Germinal center (tissue), 1 donor: ENCODE data around the gene SCAMP1.
"Not testable (repeated sequence)": the region's sequence is repeated elsewhere in the genome, so short reads cannot be mapped to it uniquely, and the experiment has no call there.

ENCODE experiments used
- DNase-seq: peaks from one replicate; pipeline ENCODE4 v3.0.0; 2012; ENCODE audit warnings: mixed read lengths, low spot score

Gene SCAMP1

GRCh38 chr5:78424665-78425064, 64.2 kb downstream of the SCAMP1 start:
- no peak for DNase-seq

GRCh38 chr5:78429332-78429980, 69.0 kb downstream of the SCAMP1 start:
- DNase-seq: no peak

- DNase-seq: no peak
Observed at GRCh38 chr5:78430866-78431265, 70.4 kb downstream of the SCAMP1 start.

- DNase-seq: no peak
Observed at GRCh38 chr5:78433972-78434371, 73.6 kb downstream of the SCAMP1 start.

GRCh38 chr5:78447775-78448424, 87.5 kb downstream of the SCAMP1 start:
- DNase-seq: no peak

GRCh38 chr5:78449103-78449502, 88.7 kb downstream of the SCAMP1 start:
- no peak for DNase-seq

- not testable (repeated sequence) for DNase-seq
Observed at GRCh38 chr5:78457507-78457906, 97.1 kb downstream of the SCAMP1 start.

GRCh38 chr5:78458843-78459242, 98.4 kb downstream of the SCAMP1 start:
- peak; percentile 8 for DNase-seq

- no peak for DNase-seq
Observed at GRCh38 chr5:78467140-78467539, 106.7 kb downstream of the SCAMP1 start.

GRCh38 chr5:78467752-78468357, 107.4 kb downstream of the SCAMP1 start:
- peak; percentile 40 for DNase-seq

- no peak for DNase-seq
Observed at GRCh38 chr5:78471896-78472295, 111.5 kb downstream of the SCAMP1 start.

- no peak for DNase-seq
Observed at GRCh38 chr5:78472469-78473106, 112.2 kb downstream of the SCAMP1 start.

- no peak for DNase-seq
Observed at GRCh38 chr5:78473751-78474150, 113.3 kb downstream of the SCAMP1 start.

GRCh38 chr5:78475370-78475769, 115.0 kb downstream of the SCAMP1 start:
- DNase-seq: no peak

- no peak for DNase-seq
Observed at GRCh38 chr5:78476795-78477194, 116.4 kb downstream of the SCAMP1 start.

GRCh38 chr5:78482948-78483347, 122.5 kb downstream of the SCAMP1 start:
- DNase-seq: no peak

GRCh38 chr5:78483809-78484521, 123.5 kb downstream of the SCAMP1 start:
- DNase-seq: peak; percentile 56

GRCh38 chr5:78486218-78486617, 125.8 kb downstream of the SCAMP1 start:
- no peak for DNase-seq

- DNase-seq: no peak
Observed at GRCh38 chr5:78487846-78488245, 127.4 kb downstream of the SCAMP1 start.

GRCh38 chr5:78490709-78491485, 130.5 kb downstream of the SCAMP1 start:
- DNase-seq: no peak

GRCh38 chr5:78492224-78492623, 131.8 kb downstream of the SCAMP1 start:
- DNase-seq: no peak

GRCh38 chr5:78492650-78493049, 132.2 kb downstream of the SCAMP1 start:
- DNase-seq: no peak
